ENCODE measurements around the gene MTR. TPM values are rescaled to one million over a fixed set of nuclear protein-coding genes. Genes with fewer than 3 reads are reported as not detected.

MTR gene
- total RNA-seq, 2 donors from 2014 or later = 52.3 to 94.6 TPM

GRCh38 chr1:236761397-236762132 is 33.5 kb upstream of the MTR start:
- H3K27me3 Mint-ChIP-seq = peaks cover 11% of the 10 kb centered on the region
- ATAC-seq (replicated peaks) = no peak
- no peak overlapping the region for H3K4me3 Mint-ChIP-seq

GRCh38 chr1:236762410-236762809 is 32.7 kb upstream of the MTR start:
- Mint-ChIP-seq H3K9me3 (no peaks in the 10 kb centered on the region), H3K4me3 (no peak overlapping the region), H3K36me3 (ENCODE audit: low read depth) (no peaks in the 10 kb centered on the region), H3K4me1 (no peaks in the 10 kb centered on the region), H3K27me3 (peaks cover 11% of the 10 kb centered on the region), H3K27ac (no peak overlapping the region)
- ATAC-seq (replicated peaks) = no peak

More at GRCh38 chr1:236761397-236762132, 33.5 kb upstream of the MTR start:
- Mint-ChIP-seq H3K4me1 (no peaks in the 10 kb centered on the region), H3K9me3 (no peaks in the 10 kb centered on the region), H3K36me3 (ENCODE audit: low read depth) (no peaks in the 10 kb centered on the region), H3K27ac (no peak overlapping the region)

- no peaks in the 10 kb centered on the region for H3K4me1 Mint-ChIP-seq
- H3K36me3 Mint-ChIP-seq (ENCODE audit: low read depth) = no peaks in the 10 kb centered on the region
- H3K9me3 Mint-ChIP-seq = no peaks in the 10 kb centered on the region
- peaks cover 25% of the 10 kb centered on the region for H3K27me3 Mint-ChIP-seq
- ATAC-seq (replicated peaks) = no peak
- no peak overlapping the region for H3K4me3 Mint-ChIP-seq
- H3K27ac Mint-ChIP-seq = no peak overlapping the region
Observed at GRCh38 chr1:236765831-236766230, 29.3 kb upstream of the MTR start.

- Mint-ChIP-seq H3K27me3 (peaks cover 25% of the 10 kb centered on the region), H3K27ac (no peak overlapping the region), H3K36me3 (ENCODE audit: low read depth) (no peaks in the 10 kb centered on the region), H3K9me3 (no peaks in the 10 kb centered on the region), H3K4me1 (no peaks in the 10 kb centered on the region), H3K4me3 (no peak overlapping the region)
- ATAC-seq (replicated peaks) = no peak
Observed at GRCh38 chr1:236766506-236766905, 28.6 kb upstream of the MTR start.

GRCh38 chr1:236767276-236767675 is 27.8 kb upstream of the MTR start:
- Mint-ChIP-seq H3K9me3 (no peaks in the 10 kb centered on the region), H3K4me1 (no peaks in the 10 kb centered on the region), H3K36me3 (ENCODE audit: low read depth) (no peaks in the 10 kb centered on the region), H3K27me3 (peaks cover 25% of the 10 kb centered on the region), H3K4me3 (no peak overlapping the region), H3K27ac (no peak overlapping the region)
- ATAC-seq (replicated peaks) = no peak

- no peak for ATAC-seq (replicated peaks)
- Mint-ChIP-seq H3K36me3 (ENCODE audit: low read depth) (no peaks in the 10 kb centered on the region), H3K4me3 (no peak overlapping the region), H3K9me3 (no peaks in the 10 kb centered on the region), H3K27me3 (peaks cover 21% of the 10 kb centered on the region), H3K27ac (no peak overlapping the region), H3K4me1 (no peaks in the 10 kb centered on the region)
Observed at GRCh38 chr1:236768601-236769000, 26.5 kb upstream of the MTR start.

- no peaks in the 10 kb centered on the region for H3K36me3 Mint-ChIP-seq (ENCODE audit: low read depth)
- no peaks in the 10 kb centered on the region for H3K4me1 Mint-ChIP-seq
- H3K9me3 Mint-ChIP-seq = peaks cover 7% of the 10 kb centered on the region
- no peak overlapping the region for H3K4me3 Mint-ChIP-seq
- peaks cover 27% of the 10 kb centered on the region for H3K27me3 Mint-ChIP-seq
- H3K27ac Mint-ChIP-seq = no peak overlapping the region
- ATAC-seq (replicated peaks) = no peak
Observed at GRCh38 chr1:236773919-236774318, 21.2 kb upstream of the MTR start.

GRCh38 chr1:236774926-236775325 is 20.2 kb upstream of the MTR start:
- H3K27me3 Mint-ChIP-seq = peaks cover 28% of the 10 kb centered on the region
- ATAC-seq (replicated peaks) = no peak
- H3K36me3 Mint-ChIP-seq (ENCODE audit: low read depth) = no peaks in the 10 kb centered on the region
- H3K9me3 Mint-ChIP-seq = peaks cover 13% of the 10 kb centered on the region
- H3K4me3 Mint-ChIP-seq = no peak overlapping the region
- H3K27ac Mint-ChIP-seq = no peak overlapping the region
- no peaks in the 10 kb centered on the region for H3K4me1 Mint-ChIP-seq

- no peak for ATAC-seq (replicated peaks)
- Mint-ChIP-seq H3K4me3 (no peak overlapping the region), H3K36me3 (ENCODE audit: low read depth) (no peaks in the 10 kb centered on the region), H3K9me3 (peaks cover 13% of the 10 kb centered on the region), H3K4me1 (no peaks in the 10 kb centered on the region), H3K27ac (no peak overlapping the region), H3K27me3 (peaks cover 22% of the 10 kb centered on the region)
Observed at GRCh38 chr1:236779312-236779711, 15.8 kb upstream of the MTR start.

- Mint-ChIP-seq H3K9me3 (no peaks in the 10 kb centered on the region), H3K36me3 (ENCODE audit: low read depth) (no peaks in the 10 kb centered on the region), H3K4me1 (no peaks in the 10 kb centered on the region), H3K27me3 (peaks cover 2% of the 10 kb centered on the region), H3K4me3 (no peak overlapping the region), H3K27ac (no peak overlapping the region)
- no peak for ATAC-seq (replicated peaks)
Observed at GRCh38 chr1:236785477-236785876, 9.6 kb upstream of the MTR start.

GRCh38 chr1:236786453-236786852 is 8.6 kb upstream of the MTR start:
- no peaks in the 10 kb centered on the region for H3K4me1 Mint-ChIP-seq
- H3K4me3 Mint-ChIP-seq = no peak overlapping the region
- H3K36me3 Mint-ChIP-seq (ENCODE audit: low read depth) = no peaks in the 10 kb centered on the region
- no peaks in the 10 kb centered on the region for H3K9me3 Mint-ChIP-seq
- no peak overlapping the region for H3K27ac Mint-ChIP-seq
- H3K27me3 Mint-ChIP-seq = no peaks in the 10 kb centered on the region
- no peak for ATAC-seq (replicated peaks)

- Mint-ChIP-seq H3K27me3 (no peaks in the 10 kb centered on the region), H3K4me3 (peak overlapping the region; percentile 100), H3K9me3 (no peaks in the 10 kb centered on the region), H3K27ac (peak overlapping the region; percentile 97), H3K36me3 (ENCODE audit: low read depth) (peaks cover 34% of the 10 kb centered on the region), H3K4me1 (peaks cover 5% of the 10 kb centered on the region)
- no peak for ATAC-seq (replicated peaks)
Observed at GRCh38 chr1:236794585-236795034, 482 bp upstream of the MTR start.

- ATAC-seq (replicated peaks) = peak; percentile 18
- H3K27me3 Mint-ChIP-seq = no peaks in the 10 kb centered on the region
Observed at GRCh38 chr1:236795757-236796667, 920 bp downstream of the MTR start.

GRCh38 chr1:236799001-236799400 is 3.9 kb downstream of the MTR start:
- Mint-ChIP-seq H3K27me3 (no peaks in the 10 kb centered on the region), H3K36me3 (ENCODE audit: low read depth) (peaks cover 72% of the 10 kb centered on the region), H3K9me3 (no peaks in the 10 kb centered on the region), H3K27ac (no peak overlapping the region), H3K4me1 (peaks cover 34% of the 10 kb centered on the region), H3K4me3 (no peak overlapping the region)
- no peak for ATAC-seq (replicated peaks)

More at GRCh38 chr1:236795757-236796667, 920 bp downstream of the MTR start:
- Mint-ChIP-seq H3K36me3 (ENCODE audit: low read depth) (peaks cover 44% of the 10 kb centered on the region), H3K9me3 (no peaks in the 10 kb centered on the region), H3K4me3 (peak overlapping the region; percentile 100), H3K27ac (peak overlapping the region; percentile 97), H3K4me1 (peaks cover 16% of the 10 kb centered on the region)
